ENCODE data around the gene TMEM183A.

DNA sequence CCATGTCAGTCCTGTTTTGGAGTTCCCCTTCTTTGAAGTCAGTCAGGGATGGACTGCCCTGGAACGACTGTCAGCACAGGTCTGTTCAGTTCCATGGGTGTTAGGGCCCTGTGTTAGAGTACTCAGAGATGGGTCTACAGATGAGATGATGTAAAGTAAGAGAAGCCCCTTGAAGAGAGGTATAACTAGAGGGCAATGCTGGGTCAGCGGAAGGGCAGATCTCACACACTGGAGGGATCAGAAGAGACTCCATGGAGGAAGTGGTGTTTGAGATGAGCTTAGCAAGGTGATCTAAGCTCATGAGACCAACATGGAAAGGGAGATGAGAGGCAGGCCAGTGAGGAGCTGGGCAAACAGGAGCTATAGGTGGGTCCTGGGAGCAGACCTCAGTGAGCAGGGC is 26.7 kb downstream of the TMEM183A start:
- no peak for TF ChIP-seq POLR2AphosphoS5 (IDR thresholded peaks at IDR 0.05; ENCODE audit: low read depth, low read length)
- TF ChIP-seq REST (IDR thresholded peaks at IDR 0.05; ENCODE audit: insufficient read depth in 1 of 2, low read depth in 2 of 2, low read length in 2 of 2): no peak

Measured in PFSK-1 (cell line).